ENCODE data around the gene PLD3. TPM values are rescaled to one million over a fixed set of nuclear protein-coding genes. Genes with fewer than 3 reads are reported as not detected.
A peak's percentile ranks its signal among the peaks of the same experiment; 100 is the strongest.

Gene PLD3
- polyA plus RNA-seq, 1 donor (not counting 4 experiments of a cell fraction or from before 2014, with no cell fraction given) = 102 TPM

DNA sequence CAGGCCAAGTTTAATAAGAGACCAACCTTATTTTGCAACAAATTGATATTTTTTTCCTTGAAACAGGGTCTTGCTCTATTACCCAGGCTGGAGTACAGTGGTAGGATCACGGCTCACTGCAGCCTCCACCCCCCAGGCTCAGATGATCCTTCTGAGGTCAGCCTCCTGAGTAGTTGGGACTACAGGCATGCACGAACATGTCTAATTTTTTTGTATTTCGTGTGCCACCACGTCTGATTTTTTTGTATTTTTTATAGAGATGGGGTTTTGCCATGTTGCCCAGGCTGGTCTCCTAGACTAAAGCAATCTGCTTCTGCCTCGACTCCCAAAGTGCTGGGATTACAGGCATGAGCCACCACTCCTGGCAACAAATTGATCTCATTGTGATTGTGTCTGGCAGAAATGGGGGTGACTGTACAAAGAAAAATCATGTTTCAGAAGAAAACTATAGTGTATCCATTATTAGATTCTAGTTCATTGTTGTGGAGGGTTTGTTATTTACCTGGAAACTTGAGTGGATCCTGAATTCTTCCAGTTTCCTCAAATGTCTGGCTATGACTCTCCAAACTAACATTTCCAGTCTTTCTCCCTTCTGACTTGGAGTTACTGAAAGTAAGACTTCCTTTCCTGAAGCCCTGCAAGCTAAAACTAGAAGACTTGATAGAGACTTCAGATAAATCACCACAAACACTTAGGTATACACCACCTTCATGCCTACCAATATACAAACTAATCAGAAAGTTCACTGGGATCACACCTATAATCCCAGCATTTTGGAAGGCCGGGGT, 46.1 kb upstream of the PLD3 start:
- Histone ChIP-seq H3K4me3 (ENCODE audit: control insufficient read depth in 2 of 3, extremely low read depth in 1 of 3, insufficient read depth in 2 of 3, low read depth in 1 of 3, low read length in 3 of 3) (peak overlapping the region in 1 of 3 experiments; percentile 1), H4K20me1 (ENCODE audit: control insufficient read depth, extremely low read depth, insufficient read depth, low read length) (no peaks in the 10 kb centered on the region), H3K27me3 (ENCODE audit: control insufficient read depth, extremely low read depth, insufficient read depth, low read length) (no peaks in the 10 kb centered on the region), H3K27ac (ENCODE audit: control insufficient read depth, insufficient read depth, low read length) (peak overlapping the region; percentile 37), H3K4me1 (ENCODE audit: control insufficient read depth, extremely low read depth, insufficient read depth, low read length) (peaks cover 25% of the 10 kb centered on the region), H3K79me2 (ENCODE audit: control insufficient read depth, insufficient read depth, low read length) (no peaks in the 10 kb centered on the region), H3K36me3 (ENCODE audit: control insufficient read depth in 2 of 2, extremely low read depth in 1 of 2, insufficient read depth in 2 of 2, low read length in 2 of 2) (no peaks in the 10 kb centered on the region), H3K9ac (ENCODE audit: control insufficient read depth, extremely low read depth, insufficient read depth, low read length) (peak overlapping the region; percentile 10), H2AFZ (ENCODE audit: control insufficient read depth, low read length) (peak overlapping the region; percentile 31), H3K9me3 (ENCODE audit: control insufficient read depth, low read depth, low read length) (no peaks in the 10 kb centered on the region), H3K4me2 (ENCODE audit: control insufficient read depth, extremely low read depth, insufficient read depth, low read depth, low read length) (peak overlapping the region; percentile 47), H3K9me1 (ENCODE audit: control insufficient read depth, extremely low read depth, insufficient read depth, low read length) (no peaks in the 10 kb centered on the region)
- DNase-seq (ENCODE audit: low read depth, low spot score) (no peak), FAIRE-seq (peak; percentile 75)
- TF ChIP-seq, protein P1, sequence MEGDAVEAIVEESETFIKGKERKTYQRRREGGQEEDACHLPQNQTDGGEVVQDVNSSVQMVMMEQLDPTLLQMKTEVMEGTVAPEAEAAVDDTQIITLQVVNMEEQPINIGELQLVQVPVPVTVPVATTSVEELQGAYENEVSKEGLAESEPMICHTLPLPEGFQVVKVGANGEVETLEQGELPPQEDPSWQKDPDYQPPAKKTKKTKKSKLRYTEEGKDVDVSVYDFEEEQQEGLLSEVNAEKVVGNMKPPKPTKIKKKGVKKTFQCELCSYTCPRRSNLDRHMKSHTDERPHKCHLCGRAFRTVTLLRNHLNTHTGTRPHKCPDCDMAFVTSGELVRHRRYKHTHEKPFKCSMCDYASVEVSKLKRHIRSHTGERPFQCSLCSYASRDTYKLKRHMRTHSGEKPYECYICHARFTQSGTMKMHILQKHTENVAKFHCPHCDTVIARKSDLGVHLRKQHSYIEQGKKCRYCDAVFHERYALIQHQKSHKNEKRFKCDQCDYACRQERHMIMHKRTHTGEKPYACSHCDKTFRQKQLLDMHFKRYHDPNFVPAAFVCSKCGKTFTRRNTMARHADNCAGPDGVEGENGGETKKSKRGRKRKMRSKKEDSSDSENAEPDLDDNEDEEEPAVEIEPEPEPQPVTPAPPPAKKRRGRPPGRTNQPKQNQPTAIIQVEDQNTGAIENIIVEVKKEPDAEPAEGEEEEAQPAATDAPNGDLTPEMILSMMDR (optimal IDR thresholded peaks at IDR 0.05 in 1 of 3, IDR thresholded peaks at IDR 0.05 in 1 of 3, conservative IDR thresholded peaks at IDR 0.05 in 1 of 3; ENCODE audit: extremely low read depth in 1 of 3, insufficient read depth in 2 of 3, low read length in 3 of 3) = no peak
- TF ChIP-seq EZH2 (IDR thresholded peaks at IDR 0.05; ENCODE audit: low read length) = no peak
- dilution Hi-C loops (cut with MboI; ENCODE audit: extremely low pct_ligation_motif_present, low sequenced_read_pairs) = no loop called here

DNA sequence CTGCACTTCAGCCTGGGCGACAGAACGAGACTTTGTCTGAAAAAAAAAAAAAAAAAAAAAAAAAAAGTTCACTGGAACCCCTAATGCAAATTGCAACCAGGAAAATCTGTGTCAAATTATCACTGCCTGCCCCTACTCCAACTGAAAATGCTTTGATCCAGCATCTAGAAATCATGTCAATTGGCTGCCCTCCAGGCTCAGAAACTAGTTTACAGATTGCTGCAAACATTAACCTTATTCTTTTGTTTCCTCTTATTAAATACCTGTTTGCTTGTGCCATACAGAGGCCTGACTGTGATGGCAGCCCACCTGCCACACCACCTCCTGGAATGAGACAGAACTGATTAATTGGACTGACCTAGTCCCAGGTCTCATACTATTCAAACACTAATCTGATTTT, 44.7 kb upstream of the PLD3 start:
- Histone ChIP-seq H4K20me1 (ENCODE audit: control insufficient read depth, extremely low read depth, insufficient read depth, low read length) (no peaks in the 10 kb centered on the region), H3K9ac (ENCODE audit: control insufficient read depth, extremely low read depth, insufficient read depth, low read length) (no peak overlapping the region), H3K36me3 (ENCODE audit: control insufficient read depth in 2 of 2, extremely low read depth in 1 of 2, insufficient read depth in 2 of 2, low read length in 2 of 2) (no peaks in the 10 kb centered on the region), H3K4me3 (ENCODE audit: control insufficient read depth in 2 of 3, extremely low read depth in 1 of 3, insufficient read depth in 2 of 3, low read depth in 1 of 3, low read length in 3 of 3) (no peak overlapping the region), H3K4me2 (ENCODE audit: control insufficient read depth, extremely low read depth, insufficient read depth, low read depth, low read length) (no peak overlapping the region), H3K9me3 (ENCODE audit: control insufficient read depth, low read depth, low read length) (no peaks in the 10 kb centered on the region), H3K79me2 (ENCODE audit: control insufficient read depth, insufficient read depth, low read length) (no peaks in the 10 kb centered on the region), H3K27me3 (ENCODE audit: control insufficient read depth, extremely low read depth, insufficient read depth, low read length) (no peaks in the 10 kb centered on the region), H3K4me1 (ENCODE audit: control insufficient read depth, extremely low read depth, insufficient read depth, low read length) (peaks cover 25% of the 10 kb centered on the region), H2AFZ (ENCODE audit: control insufficient read depth, low read length) (no peak overlapping the region), H3K9me1 (ENCODE audit: control insufficient read depth, extremely low read depth, insufficient read depth, low read length) (no peaks in the 10 kb centered on the region), H3K27ac (ENCODE audit: control insufficient read depth, insufficient read depth, low read length) (no peak overlapping the region)
- dilution Hi-C loops (cut with MboI; ENCODE audit: extremely low pct_ligation_motif_present, low sequenced_read_pairs) = no loop called here
- FAIRE-seq (no peak), DNase-seq (ENCODE audit: low read depth, low spot score) (no peak)
- TF ChIP-seq, protein P1 (optimal IDR thresholded peaks at IDR 0.05 in 1 of 3, IDR thresholded peaks at IDR 0.05 in 1 of 3, conservative IDR thresholded peaks at IDR 0.05 in 1 of 3; ENCODE audit: extremely low read depth in 1 of 3, insufficient read depth in 2 of 3, low read length in 3 of 3) = no peak
- TF ChIP-seq EZH2 (IDR thresholded peaks at IDR 0.05; ENCODE audit: low read length) = no peak
